Kidney (tissue), 14 donors: ENCODE results near the gene DCXR. TPM values are rescaled to one million over a fixed set of nuclear protein-coding genes. Genes with fewer than 3 reads are reported as not detected.

Experiments
- DNase-seq, 5 donors: peaks; one replicate each; pipeline ENCODE4 v3.0.0-alpha.2; 2013 to 2020
- FAIRE-seq: peaks from 2 replicates; lab custom pipeline; 2012; peaks lifted over from hg19 to GRCh38; lab: Jason Lieb, UNC
- H3K27ac ChIP-seq, 2 donors: one replicate each; pipeline ENCODE4 v1.7.0; 2013; ENCODE audit warnings: low read depth in 2 of 2, low read length in 2 of 2, inconsistent platforms in 1 of 2
- H3K27me3 ChIP-seq: one replicate; pipeline ENCODE4 v1.7.1; 2013; ENCODE audit warnings: low read length, inconsistent platforms; ENCODE audit not compliant: control insufficient read depth, insufficient read depth
- H3K36me3 ChIP-seq, 3 donors: one replicate each; pipeline versions ENCODE4 v1.7.0 to v1.7.1; 2013; ENCODE audit warnings: low read length in 3 of 3, control low read depth in 1 of 3, inconsistent platforms in 1 of 3; ENCODE audit not compliant: insufficient read depth in 3 of 3, control insufficient read depth in 2 of 3
- H3K4me1 ChIP-seq, 3 donors: one replicate each; pipeline versions ENCODE4 v1.7.0 to v1.7.1; 2013; ENCODE audit warnings: low read length in 3 of 3, inconsistent platforms in 1 of 3, low read depth in 1 of 3; ENCODE audit not compliant: control insufficient read depth in 2 of 3, insufficient read depth in 2 of 3
- H3K4me3 ChIP-seq, 3 donors: one replicate each; pipeline versions ENCODE4 v1.7.0 to v1.8.1; 2013; ENCODE audit warnings: low read length in 3 of 3, control low read depth in 1 of 3, inconsistent platforms in 1 of 3
- H3K9ac ChIP-seq, 3 donors: one replicate each; pipeline versions ENCODE4 v1.7.0 to v1.7.1; 2013; ENCODE audit warnings: low read length in 3 of 3, control low read depth in 1 of 3, inconsistent platforms in 1 of 3
- H3K9me3 ChIP-seq, 3 donors: one replicate each; pipeline versions ENCODE4 v1.7.0 to v1.7.1; 2013; ENCODE audit warnings: low read length in 3 of 3, control low read depth in 1 of 3, inconsistent platforms in 1 of 3; ENCODE audit not compliant: control insufficient read depth in 2 of 3, insufficient read depth in 1 of 3
- intact Hi-C: fragments of 100-400 bp; cut with DNase I; formaldehyde crosslinking; loops from one replicate; pipeline ENCODE4 v1.11.1; 2022
- polyA plus RNA-seq: library from polyadenylated mRNA; stranded (reverse); fragments of 350-450 nt; fragmentation: Illumina TruSeq; extraction: RNeasy Lipid Tissue Mini Kit (QIAGEN cat#74804); gene quantifications from one replicate; pipeline ENCODE4 v1.2.3, GENCODE V29; 2014; ENCODE audit warnings: low read depth, low replicate concordance; ENCODE audit not compliant: insufficient read depth
- total RNA-seq: library from RNA; stranded (reverse); fragmentation: NEBNext Ultra II Directional; extraction: Animal tissue kit (Norgen Biotek cat#: 25700); gene quantifications from one replicate; pipeline ENCODE4 v1.2.1, GENCODE V29; 2021
- TF ChIP-seq, protein P1 (sequence below): IDR thresholded peaks from 3 replicates; pipeline ENCODE4 v1.5.1; 2012; ENCODE audit warnings: mild to moderate bottlenecking, moderate library complexity, borderline replicate concordance; ENCODE audit not compliant: insufficient read depth; ENCODE audit errors: extremely low read depth
- donor health status: control.
- donor health status: control.
- donor health status: control.
- donor health status: control.
- donor health status: control.
- donor health status: DM: yes; HTN: yes; CAD: no.
- donor health status: Normal renal cell carcinoma (clear cell type).

The DCXR gene
- total and polyA plus RNA-seq, 2 donors from 2014 or later, result 102 to 551 TPM

- no peaks in the 10 kb centered on the region for H3K27me3 ChIP-seq
- H3K4me3 ChIP-seq, result no peak overlapping the region
- intact Hi-C loops, result no loop called here
- no peaks in the 10 kb centered on the region for H3K9me3 ChIP-seq
- TF ChIP-seq, protein P1, sequence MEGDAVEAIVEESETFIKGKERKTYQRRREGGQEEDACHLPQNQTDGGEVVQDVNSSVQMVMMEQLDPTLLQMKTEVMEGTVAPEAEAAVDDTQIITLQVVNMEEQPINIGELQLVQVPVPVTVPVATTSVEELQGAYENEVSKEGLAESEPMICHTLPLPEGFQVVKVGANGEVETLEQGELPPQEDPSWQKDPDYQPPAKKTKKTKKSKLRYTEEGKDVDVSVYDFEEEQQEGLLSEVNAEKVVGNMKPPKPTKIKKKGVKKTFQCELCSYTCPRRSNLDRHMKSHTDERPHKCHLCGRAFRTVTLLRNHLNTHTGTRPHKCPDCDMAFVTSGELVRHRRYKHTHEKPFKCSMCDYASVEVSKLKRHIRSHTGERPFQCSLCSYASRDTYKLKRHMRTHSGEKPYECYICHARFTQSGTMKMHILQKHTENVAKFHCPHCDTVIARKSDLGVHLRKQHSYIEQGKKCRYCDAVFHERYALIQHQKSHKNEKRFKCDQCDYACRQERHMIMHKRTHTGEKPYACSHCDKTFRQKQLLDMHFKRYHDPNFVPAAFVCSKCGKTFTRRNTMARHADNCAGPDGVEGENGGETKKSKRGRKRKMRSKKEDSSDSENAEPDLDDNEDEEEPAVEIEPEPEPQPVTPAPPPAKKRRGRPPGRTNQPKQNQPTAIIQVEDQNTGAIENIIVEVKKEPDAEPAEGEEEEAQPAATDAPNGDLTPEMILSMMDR, result no peak
- peaks cover 0 to 30% (median 5%) of the 10 kb centered on the region in 3 donors for H3K36me3 ChIP-seq
- no peak overlapping the region for H3K9ac ChIP-seq
- H3K27ac ChIP-seq, result no peak overlapping the region
- FAIRE-seq (no peak), DNase-seq (peak in 1 of 5 donors; percentile 65)
- H3K4me1 ChIP-seq, result peaks cover 0 to 13% (median 5%) of the 10 kb centered on the region in 3 donors
These were observed 20.8 kb upstream of the DCXR start for GRCh38 chr17:82058230-82058854.

GRCh38 chr17:82056729-82057621, 19.5 kb upstream of the DCXR start:
- no peak for FAIRE-seq

GRCh38 chr17:82055965-82056728, 18.6 kb upstream of the DCXR start:
- intact Hi-C loops, result no loop called here

More at GRCh38 chr17:82056729-82057621, 19.5 kb upstream of the DCXR start:
- Histone ChIP-seq H3K27ac (peak overlapping the region; percentile 9 to 78), H3K27me3 (no peaks in the 10 kb centered on the region), H3K4me3 (no peak overlapping the region), H3K4me1 (peaks cover 0 to 23% (median 12%) of the 10 kb centered on the region in 3 donors), H3K36me3 (peaks cover 0 to 25% (median 5%) of the 10 kb centered on the region in 3 donors), H3K9ac (no peak overlapping the region), H3K9me3 (no peaks in the 10 kb centered on the region)
- TF ChIP-seq, protein P1, result no peak
- peak in 1 of 5 donors; percentile 72 for DNase-seq
- intact Hi-C loops, result no loop called here

More at GRCh38 chr17:82055965-82056728, 18.6 kb upstream of the DCXR start:
- Histone ChIP-seq H3K4me3 (no peak overlapping the region), H3K9me3 (no peaks in the 10 kb centered on the region), H3K36me3 (peaks cover 0 to 20% (median 4%) of the 10 kb centered on the region in 3 donors), H3K27ac (no peak overlapping the region), H3K27me3 (no peaks in the 10 kb centered on the region), H3K4me1 (peaks cover 0 to 23% (median 12%) of the 10 kb centered on the region in 3 donors), H3K9ac (no peak overlapping the region)
- TF ChIP-seq, protein P1, result no peak
- FAIRE-seq (no peak), DNase-seq (peak in 1 of 5 donors; percentile 76)
